Fibroblast of lung (primary cell): ENCODE measurements around the gene BYSL. TPM values are rescaled to one million over a fixed set of nuclear protein-coding genes. Genes with fewer than 3 reads are reported as not detected.

ENCODE experiments used
- DNase-seq, 2 donors: peaks; one replicate each; pipeline versions ENCODE4 v3.0.0 to v3.0.0-alpha.2; 2010; ENCODE audit warnings: low read depth in 2 of 2
- H2AFZ ChIP-seq: 2 replicates; pipeline ENCODE4 v1.5.1; 2012; ENCODE audit warnings: low read length, control low read depth, inconsistent platforms
- H3K27ac ChIP-seq: 2 replicates; pipeline ENCODE4 v1.5.1; 2011; ENCODE audit warnings: low read length, control low read depth; ENCODE audit not compliant: insufficient read depth
- H3K27me3 ChIP-seq: 2 replicates; pipeline ENCODE4 v1.5.1; 2011; ENCODE audit warnings: mild to moderate bottlenecking, low read length; ENCODE audit not compliant: control insufficient read depth, insufficient read depth
- H3K36me3 ChIP-seq: 2 replicates; pipeline ENCODE4 v1.5.1; 2011; ENCODE audit warnings: low read length; ENCODE audit not compliant: control insufficient read depth, insufficient read depth
- H3K4me1 ChIP-seq: 2 replicates; pipeline ENCODE4 v1.5.1; 2011; ENCODE audit warnings: low read length; ENCODE audit not compliant: control insufficient read depth, insufficient read depth; ENCODE audit errors: extremely low read depth
- H3K4me2 ChIP-seq: 2 replicates; pipeline ENCODE4 v1.5.1; 2011; ENCODE audit warnings: low read length, control low read depth; ENCODE audit not compliant: insufficient read depth; ENCODE audit errors: extremely low read depth
- H3K4me3 ChIP-seq, 4 experiments: fragments of 200-600 bp in 1 of 4; sonication (generic) in 1 of 4; replicated peaks in 1 of 4; 2 replicates each; pipeline ENCODE4 v1.5.1; 2011 to 2016; ENCODE audit warnings: low read length in 4 of 4, low read depth in 3 of 4, mild to moderate bottlenecking in 3 of 4, control low read depth in 2 of 4, inconsistent platforms in 1 of 4, mixed read lengths in 1 of 4; ENCODE audit not compliant: insufficient read depth in 1 of 4; ENCODE audit errors: control extremely low read depth in 1 of 4
- H3K79me2 ChIP-seq: 2 replicates; pipeline ENCODE4 v1.5.1; 2012; ENCODE audit warnings: mild to moderate bottlenecking, low read length, inconsistent platforms; ENCODE audit not compliant: control insufficient read depth, insufficient read depth
- H3K9ac ChIP-seq: 2 replicates; pipeline ENCODE4 v1.5.1; 2011; ENCODE audit warnings: mild to moderate bottlenecking, low read length, control low read depth; ENCODE audit not compliant: insufficient read depth
- H3K9me3 ChIP-seq: 2 replicates; pipeline ENCODE4 v1.5.1; 2012; ENCODE audit warnings: low read depth, low read length; ENCODE audit not compliant: control insufficient read depth, insufficient read depth
- H4K20me1 ChIP-seq: 2 replicates; pipeline ENCODE4 v1.5.1; 2011; ENCODE audit warnings: low read length; ENCODE audit not compliant: control insufficient read depth, insufficient read depth; ENCODE audit errors: extremely low read depth
- EZH2 ChIP-seq: IDR thresholded peaks from 2 replicates; pipeline ENCODE4 v1.5.1; 2012; ENCODE audit warnings: low read length, control low read depth, mild to moderate bottlenecking; ENCODE audit errors: missing control alignments
- polyA plus RNA-seq, 2 donors: library from polyadenylated mRNA; depleted of rRNA in 1 of 2; stranded (reverse) in 1 of 2; unstranded in 1 of 2; fragments of >200 nt; gene quantifications; 2 replicates each; pipeline ENCODE4 v1.2.1, GENCODE V29; 2011 to 2012; ENCODE audit warnings: missing spikeins in 1 of 2
- total RNA-seq: library from RNA; depleted of rRNA; stranded (reverse); fragments of >200 nt; gene quantifications from 2 replicates; pipeline ENCODE4 v1.2.1, GENCODE V29; 2014
- TF ChIP-seq, protein P1 (sequence below), 2 donors: IDR thresholded peaks in 1 of 2; conservative IDR thresholded peaks in 1 of 2; 1 replicate in 1 of 2; 2 replicates in 1 of 2; pipeline ENCODE4 v1.5.1; 2011 to 2012; ENCODE audit warnings: low read length in 2 of 2, control low read depth in 1 of 2, inconsistent platforms in 1 of 2, low read depth in 1 of 2, mild to moderate bottlenecking in 1 of 2

BYSL gene
- total and polyA plus RNA-seq, 2 donors (not counting 1 experiment from before 2014, with no cell fraction given) = 11.3 to 13.7 TPM

DNA sequence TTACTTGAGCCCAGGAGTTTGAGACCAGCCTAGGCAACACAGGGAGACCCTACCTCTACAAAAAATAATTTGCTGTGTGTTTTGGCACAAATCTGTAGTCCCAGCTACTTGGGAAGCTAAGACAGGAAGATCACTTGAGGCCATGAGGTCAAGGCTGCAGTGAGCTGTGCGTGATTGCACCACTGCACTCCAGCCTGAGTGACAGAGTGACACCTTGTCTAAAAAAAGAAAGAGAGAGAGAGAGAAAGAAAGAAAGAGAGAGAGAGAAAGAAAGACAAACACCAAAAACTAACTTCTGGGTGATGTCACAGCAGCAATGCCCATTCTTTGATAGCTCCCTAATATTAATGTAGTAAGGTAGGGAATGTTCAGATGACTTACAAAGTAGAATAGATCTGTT lies 46.6 kb upstream of the BYSL start:
- Histone ChIP-seq H4K20me1 (no peaks in the 10 kb centered on the region), H3K4me3 (no peak overlapping the region), H3K27me3 (no peaks in the 10 kb centered on the region), H3K79me2 (no peaks in the 10 kb centered on the region), H2AFZ (no peak overlapping the region), H3K9me3 (no peaks in the 10 kb centered on the region), H3K36me3 (no peaks in the 10 kb centered on the region), H3K4me1 (peaks cover 5% of the 10 kb centered on the region), H3K27ac (no peak overlapping the region), H3K9ac (no peak overlapping the region), H3K4me2 (no peak overlapping the region)
- no peak for DNase-seq
- TF ChIP-seq EZH2 = no peak
- TF ChIP-seq, protein P1, sequence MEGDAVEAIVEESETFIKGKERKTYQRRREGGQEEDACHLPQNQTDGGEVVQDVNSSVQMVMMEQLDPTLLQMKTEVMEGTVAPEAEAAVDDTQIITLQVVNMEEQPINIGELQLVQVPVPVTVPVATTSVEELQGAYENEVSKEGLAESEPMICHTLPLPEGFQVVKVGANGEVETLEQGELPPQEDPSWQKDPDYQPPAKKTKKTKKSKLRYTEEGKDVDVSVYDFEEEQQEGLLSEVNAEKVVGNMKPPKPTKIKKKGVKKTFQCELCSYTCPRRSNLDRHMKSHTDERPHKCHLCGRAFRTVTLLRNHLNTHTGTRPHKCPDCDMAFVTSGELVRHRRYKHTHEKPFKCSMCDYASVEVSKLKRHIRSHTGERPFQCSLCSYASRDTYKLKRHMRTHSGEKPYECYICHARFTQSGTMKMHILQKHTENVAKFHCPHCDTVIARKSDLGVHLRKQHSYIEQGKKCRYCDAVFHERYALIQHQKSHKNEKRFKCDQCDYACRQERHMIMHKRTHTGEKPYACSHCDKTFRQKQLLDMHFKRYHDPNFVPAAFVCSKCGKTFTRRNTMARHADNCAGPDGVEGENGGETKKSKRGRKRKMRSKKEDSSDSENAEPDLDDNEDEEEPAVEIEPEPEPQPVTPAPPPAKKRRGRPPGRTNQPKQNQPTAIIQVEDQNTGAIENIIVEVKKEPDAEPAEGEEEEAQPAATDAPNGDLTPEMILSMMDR (conservative IDR thresholded peaks at IDR 0.05 in 1 of 2, IDR thresholded peaks at IDR 0.05 in 1 of 2; ENCODE audit: low read depth in 1 of 2, low read length in 2 of 2) = no peak

DNA sequence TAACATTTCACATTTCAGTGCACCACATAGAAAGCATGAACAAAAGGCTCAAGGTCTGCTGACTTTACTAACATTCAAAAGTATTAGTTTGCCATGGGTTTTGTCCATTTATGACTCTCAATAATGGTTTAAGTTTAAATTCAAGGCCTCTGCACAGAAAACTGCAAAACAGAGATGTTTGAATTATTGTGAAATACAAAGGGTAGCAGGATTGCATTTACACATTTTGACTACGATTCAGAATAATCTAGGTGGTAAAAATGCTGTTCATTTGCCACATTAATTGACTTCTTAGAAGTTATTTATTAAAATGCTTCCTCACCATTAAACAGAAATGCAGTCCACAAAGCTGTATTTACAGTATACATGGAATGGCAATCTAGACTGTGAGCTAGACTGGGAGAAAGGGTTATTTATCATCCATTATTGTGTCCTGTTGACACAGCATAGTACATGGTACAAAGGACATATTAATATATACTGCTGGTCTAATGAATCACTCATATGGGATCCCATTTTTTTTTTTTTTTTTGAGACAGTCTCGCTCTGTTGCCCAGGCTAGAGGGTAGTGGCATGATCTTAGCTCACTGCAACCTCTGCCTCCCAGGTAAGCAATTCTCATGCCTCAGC lies 44.1 kb upstream of the BYSL start:
- no peak overlapping the region for H3K27ac ChIP-seq

GRCh38 chr6:41878246-41878645 lies 43.1 kb upstream of the BYSL start:
- no peaks in the 10 kb centered on the region for H3K9me3 ChIP-seq
- H3K4me2 ChIP-seq = peak overlapping the region; percentile 37
- H3K36me3 ChIP-seq = no peaks in the 10 kb centered on the region
- H3K9ac ChIP-seq = no peak overlapping the region
- peaks cover 5% of the 10 kb centered on the region for H3K4me1 ChIP-seq
- no peak for TF ChIP-seq EZH2
- TF ChIP-seq, protein P1 (conservative IDR thresholded peaks at IDR 0.05 in 1 of 2, IDR thresholded peaks at IDR 0.05 in 1 of 2; ENCODE audit: low read depth in 1 of 2, low read length in 2 of 2) = no peak
- H3K27me3 ChIP-seq = no peaks in the 10 kb centered on the region
- H3K4me3 ChIP-seq = no peak overlapping the region
- DNase-seq = peak in 1 of 2 donors; percentile 83
- no peak overlapping the region for H2AFZ ChIP-seq
- H3K79me2 ChIP-seq = no peaks in the 10 kb centered on the region
- no peaks in the 10 kb centered on the region for H4K20me1 ChIP-seq
- H3K27ac ChIP-seq = no peak overlapping the region

More for the DNA sequence above, 44.1 kb upstream of the BYSL start:
- no peak overlapping the region for H3K9ac ChIP-seq
- H3K4me1 ChIP-seq = peaks cover 5% of the 10 kb centered on the region
- H3K4me3 ChIP-seq = no peak overlapping the region
- no peaks in the 10 kb centered on the region for H4K20me1 ChIP-seq
- no peaks in the 10 kb centered on the region for H3K27me3 ChIP-seq
- H2AFZ ChIP-seq = no peak overlapping the region
- H3K9me3 ChIP-seq = no peaks in the 10 kb centered on the region
- DNase-seq = no peak
- no peaks in the 10 kb centered on the region for H3K79me2 ChIP-seq
- no peak overlapping the region for H3K4me2 ChIP-seq
- no peak for TF ChIP-seq EZH2
- TF ChIP-seq, protein P1 (conservative IDR thresholded peaks at IDR 0.05 in 1 of 2, IDR thresholded peaks at IDR 0.05 in 1 of 2; ENCODE audit: low read depth in 1 of 2, low read length in 2 of 2) = no peak
- H3K36me3 ChIP-seq = no peaks in the 10 kb centered on the region
